Transverse colon (tissue), 4 donors: ENCODE data around the gene LAMTOR2. TPM values are rescaled to one million over a fixed set of nuclear protein-coding genes. Genes with fewer than 3 reads are reported as not detected.

ENCODE experiments used
- DNase-seq: peaks from one replicate; pipeline ENCODE4 v3.0.0-alpha.2; 2019
- H3K27ac ChIP-seq, 4 donors: fragments of 200-600 bp; sonication (generic); 2 replicates each; pipeline ENCODE4 v1.5.1; 2016 to 2018; ENCODE audit warnings: inconsistent platforms in 4 of 4
- H3K27me3 ChIP-seq: fragments of 200-600 bp; sonication (generic); 2 replicates; pipeline ENCODE4 v1.5.1; 2017; ENCODE audit warnings: inconsistent platforms
- H3K36me3 ChIP-seq, 4 donors: fragments of 200-600 bp; sonication (generic); 2 replicates each; pipeline ENCODE4 v1.5.1; 2017 to 2019; ENCODE audit warnings: inconsistent platforms in 4 of 4
- H3K4me1 ChIP-seq, 4 donors: fragments of 200-600 bp; sonication (generic); 2 replicates each; pipeline ENCODE4 v1.5.1; 2017 to 2020; ENCODE audit warnings: inconsistent platforms in 4 of 4
- H3K4me3 ChIP-seq, 4 donors: fragments of 200-600 bp; sonication (generic); 1 replicate in 1 of 4; 2 replicates in 3 of 4; pipeline versions ENCODE4 v1.5.1 to v1.6.1; 2017 to 2019; ENCODE audit warnings: inconsistent platforms in 4 of 4
- H3K9me3 ChIP-seq, 2 donors: fragments of 200-600 bp; sonication (generic); 2 replicates each; pipeline ENCODE4 v1.5.1; 2017 to 2019; ENCODE audit warnings: inconsistent platforms in 2 of 2
- EP300 ChIP-seq: sonication (generic); formaldehyde crosslinking; IDR thresholded peaks from one replicate; pipeline ENCODE4 v1.6.1; 2017; ENCODE audit warnings: antibody characterized with exemption, low read depth
- POLR2A ChIP-seq: fragments of 450-650 bp; IDR thresholded peaks from one replicate; pipeline ENCODE4 v1.6.1; 2016; ENCODE audit warnings: antibody characterized with exemption, mild to moderate bottlenecking, moderate library complexity
- POLR2AphosphoS5 ChIP-seq, 3 donors: sonication (generic); formaldehyde crosslinking; IDR thresholded peaks; one replicate each; pipeline ENCODE4 v1.6.1; 2016; ENCODE audit warnings: antibody characterized with exemption in 3 of 3
- WGBS, 2 donors: methylation state at CpG; one replicate each; pipeline ENCODE4 v1.1.5; 2018; ENCODE audit warnings: low coverage in 1 of 2; 5-methylcytosine and 5-hydroxymethylcytosine counted together
- in situ Hi-C, 4 donors: fragments of 200-750 bp; cut with MboI; loops; one replicate each; pipeline versions ENCODE4 v1.15.0 to v1.15.1; 2017; ENCODE audit warnings: low sequenced_read_pairs in 3 of 4, low pct_ligation_motif_present in 1 of 4, low pct_unique_long_range_greater_than_20kb in 1 of 4
- intact Hi-C: fragments of 100-400 bp; cut with DNase I; formaldehyde crosslinking; loops from one replicate; pipeline ENCODE4 v1.15.1; 2023; ENCODE audit warnings: low total_unique reads
- total RNA-seq, 4 donors: library from RNA; depleted of rRNA; stranded (reverse); fragments of >200 nt; gene quantifications; one replicate each; pipeline ENCODE4 v1.1.0, GENCODE V29; 2016
- TF ChIP-seq, protein P1 (sequence below), 5 experiments: fragments of 200-600 bp in 3 of 5; fragments of 450-650 bp in 2 of 5; sonication (generic) in 3 of 5; IDR thresholded peaks; 1 replicate in 2 of 5; 2 replicates in 3 of 5; pipeline ENCODE4 v1.5.1; 2016 to 2017; ENCODE audit warnings: antibody characterized with exemption in 5 of 5, inconsistent platforms in 3 of 5, mild to moderate bottlenecking in 2 of 5, moderate library complexity in 1 of 5

LAMTOR2 gene
- total RNA-seq, 4 donors from 2014 or later: 20.9 to 70.9 (median 47.5) TPM

GRCh38 chr1:156102633-156103511, 48.3 kb downstream of the LAMTOR2 start:
- Histone ChIP-seq H3K4me1 (peaks cover 39 to 79% (median 64%) of the 10 kb centered on the region in 4 donors), H3K9me3 (no peaks in the 10 kb centered on the region), H3K27ac (peak overlapping the region; percentile 91 to 97 (median 94)), H3K27me3 (no peaks in the 10 kb centered on the region), H3K4me3 (no peak overlapping the region), H3K36me3 (no peaks in the 10 kb centered on the region)
- in situ Hi-C loops (no loop called here), intact Hi-C loops (no loop called here)
- DNase-seq: no peak
- TF ChIP-seq POLR2AphosphoS5 (IDR thresholded peaks at IDR 0.05) (no peak), EP300 (no peak)
- TF ChIP-seq, protein P1, sequence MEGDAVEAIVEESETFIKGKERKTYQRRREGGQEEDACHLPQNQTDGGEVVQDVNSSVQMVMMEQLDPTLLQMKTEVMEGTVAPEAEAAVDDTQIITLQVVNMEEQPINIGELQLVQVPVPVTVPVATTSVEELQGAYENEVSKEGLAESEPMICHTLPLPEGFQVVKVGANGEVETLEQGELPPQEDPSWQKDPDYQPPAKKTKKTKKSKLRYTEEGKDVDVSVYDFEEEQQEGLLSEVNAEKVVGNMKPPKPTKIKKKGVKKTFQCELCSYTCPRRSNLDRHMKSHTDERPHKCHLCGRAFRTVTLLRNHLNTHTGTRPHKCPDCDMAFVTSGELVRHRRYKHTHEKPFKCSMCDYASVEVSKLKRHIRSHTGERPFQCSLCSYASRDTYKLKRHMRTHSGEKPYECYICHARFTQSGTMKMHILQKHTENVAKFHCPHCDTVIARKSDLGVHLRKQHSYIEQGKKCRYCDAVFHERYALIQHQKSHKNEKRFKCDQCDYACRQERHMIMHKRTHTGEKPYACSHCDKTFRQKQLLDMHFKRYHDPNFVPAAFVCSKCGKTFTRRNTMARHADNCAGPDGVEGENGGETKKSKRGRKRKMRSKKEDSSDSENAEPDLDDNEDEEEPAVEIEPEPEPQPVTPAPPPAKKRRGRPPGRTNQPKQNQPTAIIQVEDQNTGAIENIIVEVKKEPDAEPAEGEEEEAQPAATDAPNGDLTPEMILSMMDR (IDR thresholded peaks at IDR 0.05): no peak
- WGBS, 2 donors: 55 to 77% methylated on average over 2 to 16 of the region's 16 CpGs

DNA sequence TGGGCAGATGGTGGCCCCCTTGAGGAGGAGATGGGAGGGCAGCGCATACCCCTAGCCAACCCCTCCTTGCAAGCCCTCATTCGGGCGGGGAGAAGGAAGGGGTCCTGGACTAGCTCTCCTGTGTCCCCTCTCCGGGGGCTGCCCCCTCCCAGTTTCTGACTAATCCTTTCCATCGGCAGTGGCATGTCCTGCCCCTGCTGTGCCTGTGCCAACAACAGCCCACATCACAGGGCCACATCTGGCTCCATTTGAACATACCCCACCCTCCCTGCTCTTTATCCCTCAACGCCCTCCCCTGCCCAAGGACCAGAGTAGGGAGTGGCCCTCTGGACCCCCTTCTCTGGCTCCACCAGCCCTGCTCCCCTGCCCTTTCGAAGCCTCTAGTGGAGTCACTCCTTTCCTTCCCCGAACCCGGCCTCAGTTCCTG, 49.0 kb downstream of the LAMTOR2 start:
- WGBS, 2 donors: 57% methylated on average over 9 of the region's 9 CpGs; no CpG with 5 or more reads in 1 of the 2 donors
- in situ Hi-C loops: no loop called here
- Histone ChIP-seq H3K4me1 (peaks cover 39 to 79% (median 64%) of the 10 kb centered on the region in 4 donors), H3K4me3 (no peak overlapping the region), H3K9me3 (no peaks in the 10 kb centered on the region), H3K27ac (peak overlapping the region; percentile 91 to 97 (median 94)), H3K36me3 (no peaks in the 10 kb centered on the region), H3K27me3 (no peaks in the 10 kb centered on the region)
- peak; percentile 44 for DNase-seq
- TF ChIP-seq POLR2A: no peak
- TF ChIP-seq, protein P1 (IDR thresholded peaks at IDR 0.05): no peak
- no peak for TF ChIP-seq EP300
- TF ChIP-seq POLR2AphosphoS5 (IDR thresholded peaks at IDR 0.05): peak; percentile 10 to 54 (median 30)
- intact Hi-C loops: no loop called here

- H3K36me3 ChIP-seq: no peaks in the 10 kb centered on the region
- TF ChIP-seq, protein P1 (IDR thresholded peaks at IDR 0.05): no peak
- TF ChIP-seq POLR2AphosphoS5 (IDR thresholded peaks at IDR 0.05): peak; percentile 44 to 52 (median 51)
- peak; percentile 30 for TF ChIP-seq POLR2A
- no peak for TF ChIP-seq EP300
- H3K4me3 ChIP-seq: no peak overlapping the region
- intact Hi-C loops: loop anchor here (2.0 kb wide), 1 partner anchor 19 kb away; no protein-coding TSS in a partner anchor
- in situ Hi-C loops: no loop called here
- H3K9me3 ChIP-seq: no peaks in the 10 kb centered on the region
- peak; percentile 79 for DNase-seq
- peaks cover 39 to 77% (median 64%) of the 10 kb centered on the region in 4 donors for H3K4me1 ChIP-seq
- peak overlapping the region; percentile 91 to 97 (median 94) for H3K27ac ChIP-seq
- 13 to 36% methylated on average over 3 to 15 of the region's 15 CpGs for WGBS, 2 donors
- H3K27me3 ChIP-seq: no peaks in the 10 kb centered on the region
Observed at GRCh38 chr1:156104065-156104810, 49.7 kb downstream of the LAMTOR2 start.
